Endodermal cell (in vitro differentiated cells): ENCODE data around the gene TTC7B. TPM values are rescaled to one million over a fixed set of nuclear protein-coding genes. Genes with fewer than 3 reads are reported as not detected.

Source experiments
- DNase-seq: peaks from one replicate; pipeline ENCODE4 v3.0.0-alpha.2; 2017
- H3K27ac ChIP-seq: 2 replicates; pipeline ENCODE4 v1.5.1; 2013; ENCODE audit warnings: mild to moderate bottlenecking, low read depth, low read length, moderate library complexity
- H3K27me3 ChIP-seq: 2 replicates; pipeline ENCODE4 v1.6.1; 2013; ENCODE audit warnings: mild to moderate bottlenecking, low read length, moderate library complexity; ENCODE audit not compliant: insufficient read depth, control insufficient read depth, poor library complexity, severe bottlenecking
- H3K36me3 ChIP-seq: 2 replicates; pipeline ENCODE4 v1.7.0; 2013; ENCODE audit warnings: mild to moderate bottlenecking, low read length, moderate library complexity; ENCODE audit not compliant: control insufficient read depth, insufficient read depth
- H3K4me1 ChIP-seq: one replicate; pipeline ENCODE4 v1.7.0; 2013; ENCODE audit warnings: low read length; ENCODE audit not compliant: control insufficient read depth, insufficient read depth
- H3K4me3 ChIP-seq: 2 replicates; pipeline ENCODE4 v1.5.1; 2013; ENCODE audit warnings: mild to moderate bottlenecking, low read length, moderate library complexity
- H3K9ac ChIP-seq: 2 replicates; pipeline ENCODE4 v1.6.1; 2013; ENCODE audit warnings: mild to moderate bottlenecking, low read length, moderate library complexity; ENCODE audit not compliant: poor library complexity, severe bottlenecking; ENCODE audit errors: extremely low read depth
- H3K9me3 ChIP-seq: 2 replicates; pipeline ENCODE4 v1.6.1; 2013; ENCODE audit warnings: mild to moderate bottlenecking, low read length, moderate library complexity; ENCODE audit not compliant: control insufficient read depth
- H3K27ac Mint-ChIP-seq: 2 replicates; pipeline ENCODE4 v1.8.0; 2020; ENCODE audit warnings: mixed read lengths
- H3K27me3 Mint-ChIP-seq: 2 replicates; pipeline ENCODE4 v1.8.0; 2021; ENCODE audit warnings: mild to moderate bottlenecking, mixed read lengths; ENCODE audit not compliant: insufficient read depth
- H3K36me3 Mint-ChIP-seq: 2 replicates; pipeline ENCODE4 v1.8.0; 2020; ENCODE audit warnings: low read depth, mixed read lengths
- H3K4me1 Mint-ChIP-seq: 2 replicates; pipeline ENCODE4 v1.8.0; 2020; ENCODE audit warnings: mixed read lengths
- H3K4me3 Mint-ChIP-seq: 2 replicates; pipeline ENCODE4 v1.8.0; 2020; ENCODE audit warnings: mild to moderate bottlenecking, moderate library complexity, mixed read lengths
- H3K9me3 Mint-ChIP-seq: 2 replicates; pipeline ENCODE4 v1.8.0; 2020; ENCODE audit warnings: mild to moderate bottlenecking, mixed read lengths
- CTCF ChIP-seq: fragments of 200-600 bp; sonication (generic); conservative IDR thresholded peaks from 2 replicates; pipeline ENCODE4 v1.5.0; 2021; ENCODE audit warnings: antibody characterized with exemption, mild to moderate bottlenecking
- WGBS, 2 experiments: methylation state at CpG; one replicate each; pipeline versions ENCODE4 v1.1.5 to v1.1.7; 2013; ENCODE audit warnings: missing lambda C conversion rate in 2 of 2, mixed read lengths in 1 of 2; ENCODE audit not compliant: insufficient coverage in 1 of 2, insufficient read length in 1 of 2; 5-methylcytosine and 5-hydroxymethylcytosine counted together
- total RNA-seq, 2 donors: library from RNA; stranded (reverse); fragmentation: NEBNext Ultra II Directional in 1 of 2; extraction: Animal tissue kit (Norgen Biotek cat#: 25700) in 1 of 2; gene quantifications; 2 replicates in 1 of 2; 3 replicates in 1 of 2; pipeline ENCODE4 v1.2.1, GENCODE V29; 2021

Gene TTC7B
- total RNA-seq, 2 donors from 2014 or later, result 51.3 to 62.6 TPM

GRCh38 chr14:90510159-90510558 is 306.1 kb downstream of the TTC7B start:
- Histone ChIP-seq H3K27ac (no peak overlapping the region), H3K36me3 (no peaks in the 10 kb centered on the region), H3K27me3 (no peaks in the 10 kb centered on the region), H3K4me3 (no peak overlapping the region), H3K9ac (no peak overlapping the region), H3K9me3 (no peaks in the 10 kb centered on the region), H3K4me1 (no peaks in the 10 kb centered on the region)
- no peak overlapping the region for H3K4me3 Mint-ChIP-seq
- no peak for DNase-seq
- H3K27ac Mint-ChIP-seq, result no peak overlapping the region
- no peak for TF ChIP-seq CTCF
- H3K27me3 Mint-ChIP-seq, result peaks cover 5% of the 10 kb centered on the region
- 80 to 86% methylated on average over 2 to 9 of the region's 9 CpGs for WGBS, 2 experiments
- no peaks in the 10 kb centered on the region for H3K9me3 Mint-ChIP-seq
- H3K4me1 Mint-ChIP-seq, result peaks cover 14% of the 10 kb centered on the region
- H3K36me3 Mint-ChIP-seq, result no peaks in the 10 kb centered on the region

- DNase-seq, result no peak
- Mint-ChIP-seq H3K9me3 (no peaks in the 10 kb centered on the region), H3K4me3 (no peak overlapping the region), H3K4me1 (peaks cover 14% of the 10 kb centered on the region), H3K27me3 (peaks cover 5% of the 10 kb centered on the region), H3K27ac (no peak overlapping the region), H3K36me3 (no peaks in the 10 kb centered on the region)
- Histone ChIP-seq H3K4me3 (no peak overlapping the region), H3K36me3 (no peaks in the 10 kb centered on the region), H3K4me1 (no peaks in the 10 kb centered on the region), H3K9me3 (no peaks in the 10 kb centered on the region), H3K27me3 (no peaks in the 10 kb centered on the region), H3K27ac (no peak overlapping the region), H3K9ac (no peak overlapping the region)
- peak; percentile 52 for TF ChIP-seq CTCF
- WGBS, 2 experiments, result 90 to 92% methylated on average over 5 of the region's 5 CpGs
Measured at GRCh38 chr14:90509403-90509802, 306.8 kb downstream of the TTC7B start.

GRCh38 chr14:90508536-90509254 is 307.5 kb downstream of the TTC7B start:
- no peak for DNase-seq
- H3K9me3 ChIP-seq, result no peaks in the 10 kb centered on the region
- Mint-ChIP-seq H3K27ac (no peak overlapping the region), H3K36me3 (no peaks in the 10 kb centered on the region), H3K27me3 (peaks cover 5% of the 10 kb centered on the region), H3K9me3 (no peaks in the 10 kb centered on the region), H3K4me3 (no peak overlapping the region), H3K4me1 (peaks cover 14% of the 10 kb centered on the region)
- no peak overlapping the region for H3K4me3 ChIP-seq
- no peaks in the 10 kb centered on the region for H3K4me1 ChIP-seq
- WGBS, 2 experiments, result 92 to 95% methylated on average over 20 to 21 of the region's 21 CpGs
- H3K9ac ChIP-seq, result no peak overlapping the region
- no peaks in the 10 kb centered on the region for H3K36me3 ChIP-seq
- TF ChIP-seq CTCF, result no peak
- no peak overlapping the region for H3K27ac ChIP-seq
- no peaks in the 10 kb centered on the region for H3K27me3 ChIP-seq
